ENCODE measurements around the gene DGKD.
A peak's percentile ranks its signal among the peaks of the same experiment; 100 is the strongest.

The DGKD gene

DNA sequence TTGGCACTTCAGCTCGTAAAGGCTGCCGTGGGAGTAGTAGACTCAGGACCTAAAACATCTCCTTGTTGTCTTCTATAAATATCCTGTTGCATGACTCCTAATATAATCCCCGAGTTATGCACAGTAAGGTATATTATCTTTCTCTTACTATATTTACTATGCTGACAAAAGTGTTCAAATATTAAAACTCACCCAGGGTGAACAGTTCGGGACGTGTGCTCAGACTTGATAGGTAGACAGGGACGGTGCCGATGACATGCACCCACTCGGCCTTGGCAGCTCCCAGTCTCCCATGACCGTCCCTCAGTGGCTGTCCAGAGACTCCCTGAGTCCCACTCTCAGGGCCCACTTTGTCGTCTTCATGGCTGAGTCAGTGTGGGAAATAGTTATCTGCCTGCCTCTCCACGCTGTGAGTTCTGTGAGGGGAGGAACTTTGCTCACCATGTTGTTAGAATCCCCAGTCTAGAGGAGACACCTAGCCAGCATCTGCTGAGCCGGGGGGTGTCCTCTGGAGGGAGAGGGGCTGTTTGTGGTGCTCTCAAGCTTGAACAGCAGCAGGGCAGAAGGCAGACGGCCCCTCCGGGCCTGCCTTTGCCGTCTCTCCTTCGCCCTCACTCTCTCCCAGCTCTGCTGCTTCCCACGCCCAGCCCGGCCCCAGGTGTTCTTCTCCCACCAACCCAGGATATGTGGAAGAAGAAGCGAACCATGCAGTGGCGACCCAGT is 75.0 kb downstream of the DGKD start:
- DNase-seq (ENCODE audit: low read depth in 2 of 2): no peak

DNA sequence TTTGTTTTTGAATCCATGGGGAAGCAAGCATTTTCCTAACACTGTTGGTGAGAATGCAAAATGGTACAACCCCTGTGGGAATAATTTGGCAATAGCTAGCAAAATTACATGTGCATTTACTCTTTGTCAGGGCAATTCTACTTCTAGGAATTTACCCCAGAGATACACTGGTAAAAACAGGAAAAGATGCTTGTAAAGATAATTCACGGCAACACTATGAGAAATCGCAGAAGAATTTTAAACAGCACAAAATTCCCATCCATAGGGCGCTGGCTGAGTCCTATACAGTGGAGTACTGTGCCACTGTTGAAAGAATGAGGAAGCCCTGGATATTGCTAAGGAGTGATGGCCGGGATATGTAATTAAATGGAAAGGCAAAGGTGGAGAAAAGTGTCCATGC is 75.8 kb downstream of the DGKD start:
- no peak for DNase-seq (ENCODE audit: low read depth in 2 of 2)

DNA sequence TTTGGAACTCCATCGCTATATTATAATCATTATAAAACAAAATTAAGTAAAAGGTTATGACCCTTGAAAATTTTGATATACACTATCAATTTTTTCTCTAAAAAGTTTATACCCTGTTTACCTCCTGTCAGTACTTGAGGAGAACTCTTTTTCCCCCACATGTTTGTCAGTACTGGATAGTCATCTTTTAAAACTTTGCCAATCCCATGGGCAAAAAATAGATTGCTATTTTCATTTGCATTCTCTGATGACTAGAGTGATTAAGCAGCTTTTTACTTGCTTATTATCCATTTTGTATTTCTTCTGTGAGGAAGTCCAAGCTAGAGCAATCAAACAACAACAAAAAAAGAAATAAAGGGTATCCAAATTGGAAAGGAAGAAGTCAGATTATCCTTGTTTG is 76.4 kb downstream of the DGKD start:
- DNase-seq (ENCODE audit: low read depth in 2 of 2): no peak

DNA sequence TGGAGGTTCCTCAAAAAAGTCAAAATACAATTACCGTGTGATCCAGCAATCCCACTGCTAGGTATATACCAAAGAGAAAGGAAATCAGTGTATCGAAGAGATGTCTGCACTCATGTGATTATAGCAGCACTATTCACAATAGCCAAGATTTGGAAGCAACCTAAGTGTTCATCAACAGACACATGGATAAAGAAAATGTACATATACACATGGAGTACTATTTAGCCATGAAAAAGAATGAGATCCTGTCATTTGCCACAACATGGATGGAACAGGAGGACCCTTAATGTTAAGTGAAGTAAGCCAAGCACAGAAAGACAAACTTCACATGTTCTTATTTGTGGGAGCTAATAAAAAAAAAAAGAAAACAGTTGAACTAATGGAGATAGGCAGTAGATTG is 78.7 kb downstream of the DGKD start:
- no peak for DNase-seq (ENCODE audit: low read depth in 2 of 2)

DNA sequence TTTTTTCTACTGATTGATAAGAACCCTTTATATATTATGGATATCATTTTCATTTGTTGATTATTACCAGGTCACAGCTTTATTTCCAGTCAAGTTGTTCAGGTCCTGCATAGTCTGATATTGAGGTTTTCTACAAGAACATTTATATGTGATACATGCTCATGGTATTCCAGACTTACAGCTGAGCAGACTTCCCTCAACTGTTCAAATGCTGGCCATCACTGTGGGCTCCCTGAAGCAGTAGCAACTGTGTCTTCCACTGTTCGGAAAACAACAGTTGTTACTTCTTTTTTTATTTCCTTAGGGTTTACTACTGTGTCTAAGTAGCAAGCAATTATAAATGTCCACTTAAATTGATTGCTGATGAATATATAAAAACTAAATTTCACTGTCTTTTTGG is 79.5 kb downstream of the DGKD start:
- no peak for DNase-seq (ENCODE audit: low read depth in 2 of 2)

DNA sequence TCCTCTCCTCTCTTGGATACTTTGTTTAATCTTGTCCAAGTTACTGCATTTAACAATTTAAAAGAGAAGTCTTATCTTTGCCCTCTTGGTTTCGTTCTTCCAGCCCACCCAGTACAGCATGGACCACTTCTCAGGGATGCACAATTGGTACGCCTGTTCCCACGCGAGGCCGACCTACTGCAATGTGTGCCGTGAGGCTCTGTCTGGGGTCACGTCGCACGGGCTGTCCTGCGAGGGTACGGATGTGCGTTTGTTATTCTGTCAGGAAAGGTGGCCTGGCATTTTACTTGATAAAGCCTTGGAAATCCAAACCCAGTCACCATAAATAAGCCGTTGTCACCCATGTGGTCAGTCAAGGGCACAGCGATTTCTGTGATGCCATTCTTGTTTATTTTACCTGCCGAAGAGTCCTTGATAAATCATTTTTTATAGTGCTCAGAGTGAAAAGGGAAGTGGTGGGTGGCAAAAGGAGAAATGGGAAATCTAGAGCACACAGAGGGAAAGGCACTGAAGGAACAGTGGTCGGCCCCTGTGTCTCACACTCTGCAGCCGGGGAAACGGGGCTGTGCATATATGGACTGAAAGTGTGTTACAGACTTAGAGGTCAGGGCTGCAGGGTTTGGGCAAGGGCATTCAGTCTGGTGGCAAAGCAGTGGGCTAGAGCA is 80.5 kb downstream of the DGKD start:
- DNase-seq (ENCODE audit: low read depth in 2 of 2): no peak

DNA sequence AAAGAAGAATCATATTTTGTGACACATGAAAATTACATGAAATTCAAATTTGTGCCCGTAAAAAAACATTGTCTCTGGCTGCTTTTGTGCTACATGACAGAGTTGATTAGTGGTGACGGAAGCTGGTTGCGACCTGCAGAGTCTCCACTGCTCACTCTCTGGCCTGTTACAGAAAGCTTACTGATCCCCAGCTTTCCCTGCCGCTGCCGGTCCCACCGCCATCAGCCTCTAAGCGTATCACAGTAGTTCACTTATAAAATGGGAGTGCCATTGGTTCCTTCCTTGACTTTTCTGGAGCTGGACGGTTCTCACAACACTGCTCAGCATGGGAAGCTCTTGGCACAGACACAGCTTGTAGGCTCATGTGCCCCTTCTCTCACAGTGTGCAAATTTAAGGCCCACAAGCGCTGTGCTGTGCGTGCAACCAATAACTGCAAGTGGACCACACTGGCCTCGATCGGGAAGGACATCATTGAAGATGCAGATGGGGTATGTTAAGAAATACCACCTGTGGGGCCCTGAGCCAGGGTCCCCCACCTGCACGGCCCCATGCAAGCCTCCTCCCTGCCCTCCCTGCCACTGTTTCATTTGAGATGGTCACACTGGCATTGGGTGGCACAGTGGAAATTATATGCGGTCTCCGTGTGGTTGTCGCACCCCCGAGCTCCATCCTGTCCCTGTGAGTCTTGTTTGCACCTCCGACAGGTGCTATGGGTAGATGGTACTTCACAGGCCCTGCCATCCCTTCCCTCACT is 81.3 kb downstream of the DGKD start:
- no peak for DNase-seq (ENCODE audit: low read depth in 2 of 2)

DNA sequence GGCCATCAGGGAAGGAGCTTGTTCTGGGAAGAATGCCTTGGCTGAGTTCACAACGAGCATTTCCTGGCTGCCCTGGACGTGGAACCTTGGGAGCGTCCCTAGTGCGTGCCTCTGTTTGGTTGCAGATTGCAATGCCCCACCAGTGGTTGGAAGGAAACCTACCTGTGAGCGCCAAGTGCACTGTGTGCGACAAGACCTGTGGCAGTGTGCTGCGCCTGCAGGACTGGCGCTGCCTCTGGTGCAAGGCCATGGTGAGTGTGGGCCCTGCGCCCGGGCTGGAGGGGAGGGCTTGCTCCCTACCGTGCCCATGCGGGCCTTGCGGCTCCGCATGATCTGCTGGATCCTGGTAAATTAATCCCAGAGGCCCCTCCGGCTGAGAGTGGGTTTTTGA is 81.9 kb downstream of the DGKD start:
- DNase-seq (ENCODE audit: low read depth in 2 of 2): no peak

DNA sequence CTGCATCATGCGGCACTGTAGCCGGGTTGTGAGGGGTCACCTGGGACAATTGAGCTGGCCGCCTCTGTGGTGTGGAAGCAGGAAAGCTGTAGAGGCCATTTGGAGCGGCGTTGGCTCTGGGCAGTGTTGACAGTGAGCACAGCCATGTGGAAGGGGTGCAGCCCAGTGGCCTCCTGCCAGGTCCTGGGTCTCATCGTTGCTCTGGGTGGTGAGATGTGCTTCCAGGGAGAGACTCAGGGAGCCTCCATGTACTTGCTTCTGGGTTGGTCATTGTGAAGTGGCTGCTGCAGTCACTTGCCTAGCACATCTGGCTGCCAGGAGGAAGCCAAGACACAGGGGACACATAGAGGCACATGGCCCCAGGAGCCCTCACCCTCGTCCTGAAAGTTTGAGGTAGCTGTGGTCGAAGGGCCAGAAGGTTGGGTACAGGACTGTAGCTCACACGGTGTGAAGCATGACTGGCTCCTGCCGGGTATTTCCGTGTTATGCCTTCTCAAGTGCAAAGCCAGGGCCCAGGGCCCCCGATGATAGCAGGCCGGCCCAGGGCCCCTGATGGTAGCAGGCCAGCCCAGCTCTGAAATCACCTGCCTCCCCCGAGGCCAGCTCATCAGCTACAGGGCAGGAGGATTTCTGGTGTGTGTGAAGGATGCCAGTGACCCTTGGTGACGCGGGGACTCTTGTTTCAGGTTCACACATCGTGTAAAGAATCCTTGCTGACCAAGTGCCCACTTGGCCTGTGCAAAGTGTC is 82.6 kb downstream of the DGKD start:
- DNase-seq (ENCODE audit: low read depth in 2 of 2): no peak

DNA sequence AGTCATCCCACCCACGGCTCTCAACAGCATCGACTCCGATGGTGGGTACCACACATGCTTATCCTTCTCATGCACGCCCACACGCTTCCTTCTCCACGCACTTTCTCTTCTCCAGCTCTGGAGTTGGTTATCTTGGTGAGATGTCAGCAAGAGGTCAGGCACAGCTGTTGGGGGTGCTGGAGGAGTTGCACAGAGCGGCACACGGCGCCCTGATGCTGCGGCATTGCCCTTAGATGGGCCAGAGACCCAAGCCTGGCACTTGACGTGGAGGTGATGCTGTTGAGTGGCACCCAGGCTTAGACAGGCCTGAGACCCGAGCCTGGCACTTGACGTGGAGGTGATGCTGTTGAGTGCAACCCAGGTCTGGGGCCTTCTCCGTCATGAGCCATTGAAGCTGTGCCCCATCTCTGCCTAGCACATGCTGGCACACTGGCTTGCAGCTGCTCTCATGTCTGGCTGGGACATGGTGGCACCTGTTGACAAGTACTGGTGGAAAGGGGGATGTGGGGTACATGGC is 83.2 kb downstream of the DGKD start:
- DNase-seq (ENCODE audit: low read depth in 2 of 2): no peak

DNA sequence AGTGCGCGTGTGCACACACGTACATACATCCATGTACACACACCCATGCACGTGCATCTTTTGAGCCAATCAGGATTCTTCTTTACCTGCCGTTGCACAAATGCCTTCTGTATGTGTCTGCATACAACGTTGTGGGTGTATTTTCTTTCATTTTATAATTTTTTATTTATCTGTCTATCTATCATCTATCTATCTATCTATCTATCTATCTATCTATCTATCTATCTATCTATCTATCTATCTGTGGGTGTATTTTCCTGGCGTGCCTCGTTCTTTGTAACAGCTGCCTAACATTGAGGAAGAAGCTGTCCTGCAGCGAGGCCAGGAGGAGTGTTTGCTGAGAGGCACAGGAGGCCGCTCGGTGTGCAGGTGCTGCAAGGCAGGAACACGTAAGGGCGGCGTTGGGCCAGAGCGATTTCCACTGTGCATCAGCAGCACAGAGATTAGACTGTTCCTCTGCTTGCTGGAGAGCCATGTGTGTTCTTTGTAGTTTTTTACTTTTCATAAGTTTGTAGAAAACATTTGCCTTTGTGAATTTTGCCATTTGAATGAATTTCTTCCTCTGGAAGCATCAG is 84.4 kb downstream of the DGKD start:
- DNase-seq (ENCODE audit: low read depth in 2 of 2): no peak

DNA sequence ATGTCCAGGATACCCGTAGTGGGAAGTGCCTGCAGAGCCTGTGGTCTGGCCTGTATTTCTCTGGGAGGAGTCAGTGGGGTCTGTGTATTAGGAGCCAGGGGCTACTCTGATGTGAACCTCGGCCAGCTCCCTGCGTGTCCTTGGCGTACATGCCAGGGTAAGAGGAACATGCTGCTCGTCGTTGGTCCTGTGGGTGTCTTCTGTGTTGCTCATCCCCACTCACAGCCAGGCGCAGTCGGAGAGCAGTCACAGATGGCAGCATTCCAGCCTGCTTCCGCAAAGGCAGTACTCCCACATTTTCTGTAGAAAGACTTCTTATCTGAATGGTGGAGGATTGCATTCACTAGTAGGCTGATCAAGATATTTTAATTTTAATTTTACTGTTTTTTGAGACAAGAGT is 84.9 kb downstream of the DGKD start:
- DNase-seq (ENCODE audit: low read depth in 2 of 2): no peak

DNA sequence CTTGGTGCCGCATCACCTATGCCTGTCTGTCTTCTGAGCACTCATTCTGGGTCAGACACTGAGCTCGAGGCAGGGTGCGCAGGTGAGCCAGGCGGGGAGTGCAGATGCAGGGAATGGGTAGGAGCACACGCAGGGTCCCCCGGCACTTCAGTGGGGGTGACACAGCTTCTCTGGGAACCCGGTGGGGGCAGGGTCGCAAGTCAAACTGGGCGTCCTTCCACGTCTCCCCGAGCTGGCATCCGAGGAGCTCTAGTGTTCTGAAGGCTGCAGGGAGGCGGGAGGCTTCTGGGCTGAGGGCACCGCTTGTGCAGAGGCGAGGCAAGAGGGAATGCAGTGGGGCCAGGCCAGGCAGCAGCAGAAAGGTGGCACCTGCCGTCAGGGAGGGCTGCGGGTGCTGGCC is 86.0 kb downstream of the DGKD start:
- no peak for DNase-seq (ENCODE audit: low read depth in 2 of 2)

DNA sequence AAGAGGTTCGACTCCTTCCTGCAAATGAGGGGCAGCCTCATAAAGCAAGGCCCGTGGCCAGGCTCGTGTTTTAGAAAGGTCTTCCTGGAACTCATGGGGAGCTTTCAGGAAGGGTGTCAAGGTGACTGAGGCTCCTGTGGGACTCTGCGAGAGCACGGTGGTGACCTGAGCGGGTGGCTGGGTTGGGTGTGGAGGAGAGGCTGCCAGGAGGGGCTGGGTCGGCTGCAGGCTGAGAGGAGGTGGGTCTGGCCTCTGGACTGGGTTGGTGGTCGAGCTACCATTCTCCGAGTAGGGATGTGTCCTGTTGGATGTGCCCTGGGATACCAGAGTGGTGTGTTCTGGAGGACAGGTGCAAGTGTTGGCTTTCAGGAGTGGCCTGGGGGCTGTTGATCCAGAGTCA is 86.4 kb downstream of the DGKD start:
- DNase-seq (ENCODE audit: low read depth in 2 of 2): no peak

DNA sequence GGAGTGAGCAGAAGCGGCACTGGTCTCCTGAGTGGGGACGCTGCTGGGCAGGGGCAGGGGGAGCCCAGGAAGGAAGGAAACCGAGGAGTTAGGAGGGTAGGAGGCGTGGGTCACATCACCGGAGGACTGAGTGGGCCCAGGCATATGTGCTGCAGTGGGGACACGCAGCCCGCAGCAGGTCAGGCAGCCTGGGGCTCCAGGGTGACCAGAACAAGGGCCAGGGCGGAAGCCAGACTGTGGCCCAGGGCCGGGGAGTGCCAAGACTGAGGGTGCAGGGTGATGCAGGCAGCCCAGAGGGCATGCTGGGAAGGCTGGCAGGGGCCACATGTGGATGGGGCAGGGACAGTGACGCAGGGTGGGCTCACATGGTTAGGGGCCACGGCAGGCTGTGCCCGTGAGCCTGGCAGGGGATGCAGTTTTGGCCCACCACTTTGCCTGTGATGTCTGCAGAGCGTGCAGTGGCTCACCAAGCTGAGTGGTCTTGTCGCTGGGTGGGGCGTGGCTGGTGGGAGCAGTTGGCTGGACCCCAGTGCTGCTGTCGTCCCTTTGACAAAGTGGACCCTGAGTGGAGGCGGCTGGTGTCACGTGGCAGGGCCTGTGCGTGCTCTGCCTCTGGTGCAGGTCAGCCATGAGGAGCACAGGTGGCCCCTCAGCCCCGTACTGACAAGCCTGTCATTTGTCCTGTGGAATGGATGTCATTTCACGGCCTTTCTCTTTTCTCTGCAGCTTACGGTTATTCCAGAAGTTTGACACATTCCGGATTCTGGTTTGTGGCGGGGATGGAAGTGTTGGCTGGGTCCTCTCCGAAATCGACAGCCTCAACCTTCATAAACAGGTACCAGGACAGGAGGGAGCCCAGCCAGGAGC is 87.1 kb downstream of the DGKD start:
- DNase-seq (ENCODE audit: low read depth in 2 of 2): no peak

DNA sequence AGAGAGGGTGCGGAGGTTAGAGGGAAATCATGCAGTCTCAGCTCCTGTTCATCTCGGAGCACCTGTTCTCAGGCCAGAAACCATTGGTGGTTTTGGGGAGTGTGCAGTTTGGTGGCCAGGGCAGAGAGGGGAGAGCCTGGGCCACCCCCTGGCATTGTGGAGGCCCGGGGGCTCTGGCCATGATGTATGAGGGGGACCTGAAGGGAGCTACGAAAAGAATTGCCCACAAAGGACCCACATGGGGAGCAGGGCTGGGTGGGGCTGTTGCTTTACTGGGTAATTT is 87.7 kb downstream of the DGKD start:
- no peak for DNase-seq (ENCODE audit: low read depth in 2 of 2)

DNA sequence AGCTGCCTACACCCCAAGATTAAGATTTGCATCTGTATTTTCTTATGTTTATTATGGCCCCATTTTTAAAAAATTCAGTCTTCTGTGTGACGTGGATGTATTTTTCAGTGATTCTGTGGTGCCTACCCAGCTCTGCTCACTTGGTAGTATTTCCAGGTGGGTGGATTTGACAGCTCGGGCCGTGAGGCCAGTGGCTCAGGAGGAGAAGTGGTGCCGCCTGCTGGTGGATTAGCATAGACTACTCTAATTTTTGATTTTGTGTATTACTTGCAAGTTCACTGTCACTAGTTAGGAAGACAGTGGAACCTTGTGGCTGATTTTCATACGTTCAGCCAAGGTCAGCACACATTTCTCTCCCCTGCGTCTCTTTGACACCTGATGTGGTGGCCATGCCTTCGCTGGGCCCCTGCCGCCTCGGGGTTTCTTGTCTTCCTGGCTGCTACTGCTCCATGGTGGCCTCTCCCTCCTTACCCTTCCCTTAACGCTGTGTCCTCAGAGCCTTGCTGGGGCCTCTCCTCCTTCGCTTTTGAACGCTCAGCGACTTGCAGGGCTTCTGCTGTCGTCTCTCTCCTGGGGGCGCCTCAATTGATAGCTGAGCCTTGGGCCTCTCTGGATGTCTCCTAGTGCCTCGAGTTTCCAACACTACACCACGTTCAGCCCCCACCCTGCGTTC is 89.4 kb downstream of the DGKD start:
- peak; percentile 72 for DNase-seq (ENCODE audit: low read depth in 2 of 2)

DNA sequence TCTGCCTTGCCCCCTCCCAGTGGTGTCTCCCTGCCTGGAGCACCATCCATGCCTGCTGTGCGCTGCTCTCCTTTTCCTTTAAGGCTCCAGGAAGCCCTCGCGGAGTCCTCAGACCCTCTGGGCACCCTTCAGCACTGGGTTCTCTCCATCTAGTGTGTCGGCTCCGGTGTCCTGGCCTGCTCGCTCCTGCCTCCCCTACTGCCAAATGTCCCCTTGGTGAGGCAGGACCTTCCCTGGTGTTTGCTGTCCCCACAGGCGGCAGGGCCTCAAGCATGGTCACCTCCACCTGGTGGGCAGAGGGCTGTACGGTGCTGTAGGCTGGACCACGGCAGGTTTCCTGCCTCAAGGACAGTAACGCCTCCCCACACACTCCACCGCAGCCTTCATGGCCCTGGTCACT is 90.2 kb downstream of the DGKD start:
- DNase-seq (ENCODE audit: low read depth in 2 of 2): no peak

DNA sequence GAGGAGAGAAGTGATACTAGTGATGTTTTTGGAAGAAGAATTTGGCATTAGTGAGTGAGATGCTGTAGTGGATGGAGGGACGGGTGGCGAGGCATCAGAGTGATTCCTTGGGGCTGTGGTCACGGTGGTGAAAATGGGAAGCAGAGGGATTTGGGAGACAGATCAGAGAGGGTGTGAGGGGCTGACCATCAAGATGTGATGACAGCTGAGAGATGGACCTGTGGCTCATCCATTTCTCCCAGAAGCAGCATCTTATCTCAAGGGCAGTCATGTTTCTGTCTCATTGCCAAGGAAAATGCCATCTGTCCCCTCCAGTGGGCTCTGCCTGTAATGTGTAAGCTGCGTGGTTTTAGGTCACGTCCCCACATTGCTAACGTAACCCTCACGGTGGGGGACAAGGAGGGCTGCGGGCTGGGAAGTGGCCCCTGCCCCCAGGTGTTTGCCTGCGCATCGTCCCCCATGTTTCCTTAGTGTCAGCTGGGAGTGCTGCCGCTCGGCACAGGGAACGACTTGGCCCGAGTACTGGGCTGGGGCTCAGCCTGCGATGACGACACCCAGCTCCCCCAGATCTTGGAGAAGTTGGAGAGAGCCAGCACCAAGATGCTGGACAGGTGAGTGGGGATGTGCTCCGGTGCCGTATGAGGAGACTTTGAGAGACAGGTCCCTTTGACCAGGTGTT is 91.0 kb downstream of the DGKD start:
- DNase-seq (ENCODE audit: low read depth in 2 of 2): no peak

DNA sequence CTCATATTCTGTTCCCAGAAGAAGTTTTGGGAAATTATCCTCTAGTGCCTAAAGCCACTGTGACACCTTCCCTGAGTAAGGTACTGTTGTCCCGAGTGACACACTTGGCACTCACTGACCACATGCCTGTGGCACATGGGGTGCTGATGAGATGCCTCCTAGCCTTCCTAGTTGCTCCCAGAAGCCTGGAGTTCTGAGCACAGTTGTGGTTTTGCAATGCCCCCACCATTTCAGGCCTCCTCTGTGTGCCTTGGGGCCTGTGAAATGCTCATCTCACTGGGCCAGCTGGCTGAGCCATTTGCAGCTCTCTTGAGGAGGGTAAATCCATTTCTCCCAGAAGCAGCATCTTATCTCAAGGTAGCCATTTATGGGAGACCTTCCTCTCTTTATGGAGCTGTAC is 91.8 kb downstream of the DGKD start:
- DNase-seq (ENCODE audit: low read depth in 2 of 2): no peak
